Inferior parietal cortex (tissue), 1 donor: ENCODE data around the gene RNASEH2B.
A peak's percentile ranks its signal among the peaks of the same experiment; 100 is the strongest.

Experiments used
- DNase-seq: peaks from one replicate; pipeline ENCODE4 v3.0.0-alpha.2; 2016; ENCODE audit errors: extremely low spot score

The RNASEH2B gene

GRCh38 chr13:50909605-50910484, at the start of gene RNASEH2B:
Gene RNASEH2B (plus strand): TSS chr13:50909791. CDS start chr13:50910077, 286 bp downstream.
- DNase-seq, result peak; percentile 64

- no peak for DNase-seq
Measured at GRCh38 chr13:50864492-50864891, 45.1 kb upstream of the RNASEH2B start.

GRCh38 chr13:50866817-50867636, 42.6 kb upstream of the RNASEH2B start:
- DNase-seq, result no peak

GRCh38 chr13:50867637-50867945, 42.0 kb upstream of the RNASEH2B start:
- no peak for DNase-seq

- no peak for DNase-seq
Measured at GRCh38 chr13:50871405-50871804, 38.2 kb upstream of the RNASEH2B start.

GRCh38 chr13:50873467-50873866, 36.1 kb upstream of the RNASEH2B start:
- DNase-seq, result no peak

GRCh38 chr13:50873991-50874390, 35.6 kb upstream of the RNASEH2B start:
- no peak for DNase-seq

GRCh38 chr13:50882816-50883435, 26.7 kb upstream of the RNASEH2B start:
- no peak for DNase-seq

GRCh38 chr13:50883728-50884127, 25.9 kb upstream of the RNASEH2B start:
- DNase-seq, result no peak

- DNase-seq, result no peak
Measured at GRCh38 chr13:50884265-50884664, 25.3 kb upstream of the RNASEH2B start.

GRCh38 chr13:50887151-50887550, 22.4 kb upstream of the RNASEH2B start:
- no peak for DNase-seq

GRCh38 chr13:50888362-50888761, 21.2 kb upstream of the RNASEH2B start:
- no peak for DNase-seq

GRCh38 chr13:50889317-50889716, 20.3 kb upstream of the RNASEH2B start:
- DNase-seq, result no peak

- DNase-seq, result no peak
Measured at GRCh38 chr13:50891206-50891605, 18.4 kb upstream of the RNASEH2B start.

- no peak for DNase-seq
Measured at GRCh38 chr13:50892210-50892944, 17.2 kb upstream of the RNASEH2B start.

GRCh38 chr13:50893211-50893852, 16.3 kb upstream of the RNASEH2B start:
- DNase-seq, result no peak

- DNase-seq, result no peak
Measured at GRCh38 chr13:50894012-50894411, 15.6 kb upstream of the RNASEH2B start.

GRCh38 chr13:50894504-50894903, 15.1 kb upstream of the RNASEH2B start:
- no peak for DNase-seq

- no peak for DNase-seq
Measured at GRCh38 chr13:50898338-50898737, 11.3 kb upstream of the RNASEH2B start.

- DNase-seq, result no peak
Measured at GRCh38 chr13:50901701-50902100, 7.9 kb upstream of the RNASEH2B start.

GRCh38 chr13:50905256-50905655, 4.3 kb upstream of the RNASEH2B start:
- no peak for DNase-seq
